GM19351 (cell line): ENCODE data around the gene NOA1.

Experiments used
- ATAC-seq: cut with Tn5 transposase; IDR thresholded peaks from one replicate; pipeline ENCODE4 v1.9.1; 2021; ENCODE audit warnings: mild to moderate bottlenecking, moderate library complexity; ENCODE audit not compliant: unreplicated experiment

Gene NOA1

GRCh38 chr4:56977321-56978012, at the start of gene NOA1:
Gene NOA1, minus strand, starts transcription at chr4:56977606. Its CDS starts 21 bp downstream, at chr4:56977585.
- ATAC-seq, result peak; percentile 77

- no peak for ATAC-seq
Measured at GRCh38 chr4:57023104-57023503, 45.7 kb upstream of the NOA1 start.

- ATAC-seq, result no peak
Measured at GRCh38 chr4:57020467-57021101, 43.2 kb upstream of the NOA1 start.

- no peak for ATAC-seq
Measured at GRCh38 chr4:57018980-57019379, 41.6 kb upstream of the NOA1 start.

- ATAC-seq, result no peak
Measured at GRCh38 chr4:57013543-57014120, 36.2 kb upstream of the NOA1 start.

GRCh38 chr4:56999751-57000150, 22.3 kb upstream of the NOA1 start:
- no peak for ATAC-seq

GRCh38 chr4:56995525-56995924, 18.1 kb upstream of the NOA1 start:
- no peak for ATAC-seq

- ATAC-seq, result no peak
Measured at GRCh38 chr4:56990109-56990905, 12.9 kb upstream of the NOA1 start.

GRCh38 chr4:56986952-56987351, 9.5 kb upstream of the NOA1 start:
- no peak for ATAC-seq

GRCh38 chr4:56986192-56986591, 8.8 kb upstream of the NOA1 start:
- ATAC-seq, result no peak

- ATAC-seq, result no peak
Measured at GRCh38 chr4:56981795-56982201, 4.4 kb upstream of the NOA1 start.

- no peak for ATAC-seq
Measured at GRCh38 chr4:56979421-56980072, 2.1 kb upstream of the NOA1 start.

- peak; percentile 40 for ATAC-seq
Measured at GRCh38 chr4:56978750-56979303, 1.4 kb upstream of the NOA1 start, which contains the start of gene POLR2B. Gene POLR2B, plus strand, starts transcription at chr4:56978896. Its CDS starts 90 bp downstream, at chr4:56978986.

GRCh38 chr4:56976837-56977320, 527 bp downstream of the NOA1 start:
- ATAC-seq, result peak; percentile 35

GRCh38 chr4:56976283-56976836, 1.0 kb downstream of the NOA1 start:
- no peak for ATAC-seq

GRCh38 chr4:56973336-56973735, 4.1 kb downstream of the NOA1 start:
- ATAC-seq, result no peak

- no peak for ATAC-seq
Measured at GRCh38 chr4:56972809-56973208, 4.6 kb downstream of the NOA1 start.

- no peak for ATAC-seq
Measured at GRCh38 chr4:56972389-56972788, 5.0 kb downstream of the NOA1 start.

- no peak for ATAC-seq
Measured at GRCh38 chr4:56971383-56971782, 6.0 kb downstream of the NOA1 start.

GRCh38 chr4:56961107-56961500, 16.3 kb downstream of the NOA1 start:
- no peak for ATAC-seq
